PFSK-1 (cell line): ENCODE results near the gene KRTAP19-8.

Experiments used
- POLR2AphosphoS5 ChIP-seq: IDR thresholded peaks from 2 replicates; pipeline ENCODE4 v1.6.1; 2012; ENCODE audit warnings: low read depth, mild to moderate bottlenecking, control low read depth, low read length, moderate library complexity
- SIN3A ChIP-seq: IDR thresholded peaks from 2 replicates; pipeline ENCODE4 v1.6.1; 2012; ENCODE audit warnings: mild to moderate bottlenecking, low read length, moderate library complexity, borderline replicate concordance; ENCODE audit not compliant: insufficient read depth
- TAF1 ChIP-seq: IDR thresholded peaks from 2 replicates; pipeline ENCODE4 v1.6.1; 2012; ENCODE audit warnings: low read length, control low read depth, borderline replicate concordance; ENCODE audit not compliant: insufficient read depth

- TF ChIP-seq SIN3A (no peak), TAF1 (no peak), POLR2AphosphoS5 (no peak)
Measured at GRCh38 chr21:31014891-31015290, 23.4 kb downstream of the KRTAP19-8 start.
